Kidney (tissue), 14 donors: ENCODE measurements around the gene DLG2. TPM values are rescaled to one million over a fixed set of nuclear protein-coding genes. Genes with fewer than 3 reads are reported as not detected.

Experiments used
- DNase-seq, 5 donors: peaks; one replicate each; pipeline ENCODE4 v3.0.0-alpha.2; 2013 to 2020
- FAIRE-seq: peaks from 2 replicates; lab custom pipeline; 2012; peaks lifted over from hg19 to GRCh38; lab: Jason Lieb, UNC
- H3K27ac ChIP-seq, 2 donors: one replicate each; pipeline ENCODE4 v1.7.0; 2013; ENCODE audit warnings: low read depth in 2 of 2, low read length in 2 of 2, inconsistent platforms in 1 of 2
- H3K27me3 ChIP-seq: one replicate; pipeline ENCODE4 v1.7.1; 2013; ENCODE audit warnings: low read length, inconsistent platforms; ENCODE audit not compliant: control insufficient read depth, insufficient read depth
- H3K36me3 ChIP-seq, 3 donors: one replicate each; pipeline versions ENCODE4 v1.7.0 to v1.7.1; 2013; ENCODE audit warnings: low read length in 3 of 3, control low read depth in 1 of 3, inconsistent platforms in 1 of 3; ENCODE audit not compliant: insufficient read depth in 3 of 3, control insufficient read depth in 2 of 3
- H3K4me1 ChIP-seq, 3 donors: one replicate each; pipeline versions ENCODE4 v1.7.0 to v1.7.1; 2013; ENCODE audit warnings: low read length in 3 of 3, inconsistent platforms in 1 of 3, low read depth in 1 of 3; ENCODE audit not compliant: control insufficient read depth in 2 of 3, insufficient read depth in 2 of 3
- H3K4me3 ChIP-seq, 3 donors: one replicate each; pipeline versions ENCODE4 v1.7.0 to v1.8.1; 2013; ENCODE audit warnings: low read length in 3 of 3, control low read depth in 1 of 3, inconsistent platforms in 1 of 3
- H3K9ac ChIP-seq, 3 donors: one replicate each; pipeline versions ENCODE4 v1.7.0 to v1.7.1; 2013; ENCODE audit warnings: low read length in 3 of 3, control low read depth in 1 of 3, inconsistent platforms in 1 of 3
- H3K9me3 ChIP-seq, 3 donors: one replicate each; pipeline versions ENCODE4 v1.7.0 to v1.7.1; 2013; ENCODE audit warnings: low read length in 3 of 3, control low read depth in 1 of 3, inconsistent platforms in 1 of 3; ENCODE audit not compliant: control insufficient read depth in 2 of 3, insufficient read depth in 1 of 3
- intact Hi-C: fragments of 100-400 bp; cut with DNase I; formaldehyde crosslinking; loops from one replicate; pipeline ENCODE4 v1.11.1; 2022
- polyA plus RNA-seq: library from polyadenylated mRNA; stranded (reverse); fragments of 350-450 nt; fragmentation: Illumina TruSeq; extraction: RNeasy Lipid Tissue Mini Kit (QIAGEN cat#74804); gene quantifications from one replicate; pipeline ENCODE4 v1.2.3, GENCODE V29; 2014; ENCODE audit warnings: low read depth, low replicate concordance; ENCODE audit not compliant: insufficient read depth
- total RNA-seq: library from RNA; stranded (reverse); fragmentation: NEBNext Ultra II Directional; extraction: Animal tissue kit (Norgen Biotek cat#: 25700); gene quantifications from one replicate; pipeline ENCODE4 v1.2.1, GENCODE V29; 2021
- TF ChIP-seq, protein P1 (sequence below): IDR thresholded peaks from 3 replicates; pipeline ENCODE4 v1.5.1; 2012; ENCODE audit warnings: mild to moderate bottlenecking, moderate library complexity, borderline replicate concordance; ENCODE audit not compliant: insufficient read depth; ENCODE audit errors: extremely low read depth
- donor health status: control.
- donor health status: control.
- donor health status: control.
- donor health status: control.
- donor health status: control.
- donor health status: DM: yes; HTN: yes; CAD: no.
- donor health status: Normal renal cell carcinoma (clear cell type).

DLG2 gene
- total and polyA plus RNA-seq, 2 donors from 2014 or later = 2.9 to 7.2 TPM

DNA sequence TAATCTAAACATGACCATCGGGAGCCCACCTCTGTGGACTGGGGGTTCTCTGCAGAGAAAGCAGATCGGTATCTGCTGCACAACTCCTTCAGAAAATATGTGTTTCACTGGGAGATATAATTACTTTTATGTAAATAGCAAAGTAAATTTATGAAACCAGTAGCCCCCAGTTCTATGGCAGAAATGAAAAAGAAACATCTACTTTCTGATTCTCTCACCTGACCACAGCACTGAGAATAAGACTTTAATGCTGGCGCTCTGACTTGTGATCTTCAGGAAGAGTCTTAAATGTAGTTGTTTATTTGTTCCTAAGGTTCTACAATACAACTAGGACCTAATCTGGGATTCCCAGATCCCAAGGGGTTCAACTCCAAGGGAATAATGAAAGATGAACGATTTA is 518.0 kb downstream of the DLG2 start:
- H3K9me3 ChIP-seq = no peaks in the 10 kb centered on the region
- FAIRE-seq = no peak

DNA sequence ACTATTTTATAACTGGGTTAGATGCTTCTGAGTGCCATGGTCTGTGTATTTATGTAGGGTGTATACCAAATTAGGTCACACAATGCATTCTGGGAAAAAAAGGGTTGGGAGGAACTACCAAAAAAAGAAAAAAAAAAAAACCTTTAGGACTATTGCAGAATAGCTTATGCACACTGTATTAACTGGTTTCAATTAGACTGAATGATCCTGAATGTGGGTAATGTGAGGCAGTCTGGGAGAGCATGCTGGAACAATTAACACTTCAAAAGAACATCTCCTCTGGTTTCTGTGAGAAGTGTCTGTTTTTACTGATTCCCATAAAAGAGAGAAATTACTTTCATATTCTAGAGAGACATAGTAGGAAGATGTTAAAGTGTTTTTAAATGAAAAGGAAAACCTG is 521.3 kb downstream of the DLG2 start:
- H3K9ac ChIP-seq = no peak overlapping the region
- H3K27ac ChIP-seq = no peak overlapping the region
- no peak overlapping the region for H3K4me3 ChIP-seq
- no peaks in the 10 kb centered on the region for H3K9me3 ChIP-seq
- FAIRE-seq = no peak
- TF ChIP-seq, protein P1, sequence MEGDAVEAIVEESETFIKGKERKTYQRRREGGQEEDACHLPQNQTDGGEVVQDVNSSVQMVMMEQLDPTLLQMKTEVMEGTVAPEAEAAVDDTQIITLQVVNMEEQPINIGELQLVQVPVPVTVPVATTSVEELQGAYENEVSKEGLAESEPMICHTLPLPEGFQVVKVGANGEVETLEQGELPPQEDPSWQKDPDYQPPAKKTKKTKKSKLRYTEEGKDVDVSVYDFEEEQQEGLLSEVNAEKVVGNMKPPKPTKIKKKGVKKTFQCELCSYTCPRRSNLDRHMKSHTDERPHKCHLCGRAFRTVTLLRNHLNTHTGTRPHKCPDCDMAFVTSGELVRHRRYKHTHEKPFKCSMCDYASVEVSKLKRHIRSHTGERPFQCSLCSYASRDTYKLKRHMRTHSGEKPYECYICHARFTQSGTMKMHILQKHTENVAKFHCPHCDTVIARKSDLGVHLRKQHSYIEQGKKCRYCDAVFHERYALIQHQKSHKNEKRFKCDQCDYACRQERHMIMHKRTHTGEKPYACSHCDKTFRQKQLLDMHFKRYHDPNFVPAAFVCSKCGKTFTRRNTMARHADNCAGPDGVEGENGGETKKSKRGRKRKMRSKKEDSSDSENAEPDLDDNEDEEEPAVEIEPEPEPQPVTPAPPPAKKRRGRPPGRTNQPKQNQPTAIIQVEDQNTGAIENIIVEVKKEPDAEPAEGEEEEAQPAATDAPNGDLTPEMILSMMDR = no peak
- no peaks in the 10 kb centered on the region for H3K36me3 ChIP-seq
- DNase-seq = no peak
- no peaks in the 10 kb centered on the region for H3K27me3 ChIP-seq
- intact Hi-C loops = no loop called here
- H3K4me1 ChIP-seq = no peaks in the 10 kb centered on the region

More for the DNA sequence above, 518.0 kb downstream of the DLG2 start:
- TF ChIP-seq, protein P1 = no peak
- Histone ChIP-seq H3K36me3 (no peaks in the 10 kb centered on the region), H3K9ac (no peak overlapping the region), H3K4me1 (no peaks in the 10 kb centered on the region), H3K27me3 (no peaks in the 10 kb centered on the region), H3K27ac (no peak overlapping the region), H3K4me3 (no peak overlapping the region)
- intact Hi-C loops = no loop called here
- no peak for DNase-seq

DNA sequence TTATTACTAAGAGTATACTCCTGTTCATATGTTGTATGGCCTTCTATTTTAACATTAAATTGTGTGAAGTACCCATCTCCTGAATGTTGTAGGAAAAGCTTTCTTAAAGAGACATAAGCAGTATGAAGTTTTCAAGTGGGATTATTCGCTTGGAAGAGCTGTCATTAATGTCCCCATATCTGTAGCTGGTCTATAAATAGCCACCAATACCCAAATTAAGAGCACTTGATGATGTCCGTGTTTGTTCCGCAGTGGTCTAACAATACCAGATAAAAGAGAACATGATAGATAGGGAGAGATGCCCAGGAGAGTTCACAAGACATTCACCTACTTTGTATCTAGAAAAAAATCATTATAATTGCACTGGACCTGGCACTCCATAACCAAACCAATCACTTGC is 527.6 kb downstream of the DLG2 start:
- Histone ChIP-seq H3K4me3 (no peak overlapping the region), H3K4me1 (no peaks in the 10 kb centered on the region), H3K27ac (no peak overlapping the region), H3K9ac (no peak overlapping the region), H3K27me3 (no peaks in the 10 kb centered on the region), H3K9me3 (no peaks in the 10 kb centered on the region), H3K36me3 (no peaks in the 10 kb centered on the region)
- DNase-seq = no peak
- TF ChIP-seq, protein P1 = no peak
- FAIRE-seq = no peak
- intact Hi-C loops = no loop called here

DNA sequence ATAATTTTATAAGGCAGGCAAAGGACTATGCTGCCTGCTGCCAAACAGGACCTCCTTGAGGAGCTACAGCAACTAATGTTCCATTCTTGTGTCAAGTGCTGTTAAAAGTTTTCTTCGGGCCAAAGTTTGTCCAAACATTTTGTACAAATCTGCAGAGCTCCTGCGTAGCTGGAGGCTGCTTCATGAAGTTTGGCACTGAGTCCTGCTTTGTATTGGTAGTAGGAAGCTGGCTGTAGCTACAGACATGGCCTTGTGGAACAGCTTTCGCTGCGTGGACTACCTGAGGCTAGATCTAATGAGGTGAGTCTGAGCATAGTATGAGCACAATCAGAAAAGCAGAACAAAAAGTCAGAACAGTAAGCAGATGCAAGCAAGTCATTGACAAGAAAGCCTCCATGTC is 528.1 kb downstream of the DLG2 start:
- no peak for FAIRE-seq
- DNase-seq = no peak
- no peaks in the 10 kb centered on the region for H3K9me3 ChIP-seq
- intact Hi-C loops = no loop called here
- H3K27me3 ChIP-seq = no peaks in the 10 kb centered on the region
- TF ChIP-seq, protein P1 = no peak
- H3K27ac ChIP-seq = no peak overlapping the region
- no peak overlapping the region for H3K9ac ChIP-seq
- no peaks in the 10 kb centered on the region for H3K4me1 ChIP-seq
- H3K4me3 ChIP-seq = no peak overlapping the region
- H3K36me3 ChIP-seq = no peaks in the 10 kb centered on the region
